HEK293 (cell line): Measurements from ENCODE around the gene PLEKHA5.

Experiments
- CTCF ChIA-PET: fragments of 350-600 bp; formaldehyde crosslinking; extraction: SDS; loops from one replicate; lab custom pipeline; 2021; ENCODE audit warnings: antibody characterized with exemption; lab: Yijun Ruan, JAX
- POLR2A ChIA-PET: fragments of 300-600 bp; formaldehyde crosslinking; extraction: SDS; loops from one replicate; lab custom pipeline; 2020; ENCODE audit warnings: antibody characterized with exemption, inconsistent platforms; lab: Yijun Ruan, JAX
- H3K27ac ChIP-seq: fragments of 200-500 bp; sonication (Bioruptor generic); 2 replicates; pipeline ENCODE4 v1.5.1; 2014; ENCODE audit warnings: low read depth, low read length, control low read depth, inconsistent platforms; ENCODE audit errors: extremely low read depth
- H3K36me3 ChIP-seq, 2 experiments: fragments of 200-500 bp in 1 of 2; sonication (Bioruptor generic) in 1 of 2; 1 replicate in 1 of 2; 2 replicates in 1 of 2; pipeline ENCODE4 v1.5.1; 2014 to 2017; ENCODE audit warnings: inconsistent platforms in 2 of 2, low read length in 2 of 2; ENCODE audit not compliant: control insufficient read depth in 2 of 2, insufficient read depth in 1 of 2
- H3K4me1 ChIP-seq: fragments of 200-500 bp; sonication (Bioruptor generic); 2 replicates; pipeline ENCODE4 v1.5.1; 2014; ENCODE audit warnings: mild to moderate bottlenecking, low read length, inconsistent platforms; ENCODE audit not compliant: control insufficient read depth, insufficient read depth
- H3K4me3 ChIP-seq: 2 replicates; pipeline ENCODE4 v1.5.1; 2011; ENCODE audit warnings: low read depth, mild to moderate bottlenecking, control low read depth, low read length, moderate library complexity
- H3K9me3 ChIP-seq: fragments of 200-500 bp; sonication (Bioruptor generic); 2 replicates; pipeline ENCODE4 v1.5.1; 2014; ENCODE audit warnings: low read depth, low read length, inconsistent platforms; ENCODE audit not compliant: control insufficient read depth, insufficient read depth
- BCL6B ChIP-seq: fragments of 450-650 bp; formaldehyde crosslinking; IDR thresholded peaks from 2 replicates; pipeline ENCODE4 v1.5.1; 2017; ENCODE audit warnings: missing biosample characterization, missing genetic modification characterization
- CTCF ChIP-seq: fragments of 450-650 bp; formaldehyde crosslinking; IDR thresholded peaks from 2 replicates; pipeline ENCODE4 v1.5.1; 2016; ENCODE audit warnings: missing biosample characterization, missing genetic modification characterization
- FEZF1 ChIP-seq: fragments of 450-650 bp; formaldehyde crosslinking; IDR thresholded peaks from 2 replicates; pipeline ENCODE4 v1.5.1; 2016; ENCODE audit warnings: missing biosample characterization, missing genetic modification characterization
- ZBTB44 ChIP-seq: fragments of 450-650 bp; IDR thresholded peaks from 2 replicates; pipeline ENCODE4 v1.5.1; 2018; ENCODE audit warnings: missing biosample characterization, mild to moderate bottlenecking, missing genetic modification characterization
- ZNF140 ChIP-seq: fragments of 450-650 bp; formaldehyde crosslinking; IDR thresholded peaks from 2 replicates; pipeline ENCODE4 v1.5.1; 2016; ENCODE audit warnings: missing biosample characterization, missing genetic modification characterization
- ZNF175 ChIP-seq: fragments of 450-650 bp; formaldehyde crosslinking; IDR thresholded peaks from 2 replicates; pipeline ENCODE4 v1.5.1; 2016; ENCODE audit warnings: missing biosample characterization, missing genetic modification characterization
- ZNF223 ChIP-seq: fragments of 450-650 bp; formaldehyde crosslinking; IDR thresholded peaks from 2 replicates; pipeline ENCODE4 v1.5.1; 2016; ENCODE audit warnings: missing biosample characterization, missing genetic modification characterization
- ZNF449 ChIP-seq: fragments of 450-650 bp; formaldehyde crosslinking; IDR thresholded peaks from 2 replicates; pipeline ENCODE4 v1.5.1; 2017; ENCODE audit warnings: missing biosample characterization, mild to moderate bottlenecking, missing genetic modification characterization, moderate library complexity
- ZNF514 ChIP-seq: fragments of 450-650 bp; formaldehyde crosslinking; IDR thresholded peaks from 2 replicates; pipeline ENCODE4 v1.5.1; 2016; ENCODE audit warnings: missing biosample characterization, missing genetic modification characterization
- ZNF549 ChIP-seq: fragments of 450-650 bp; IDR thresholded peaks from 2 replicates; pipeline ENCODE4 v1.5.1; 2018; ENCODE audit warnings: missing biosample characterization, missing genetic modification characterization, mild to moderate bottlenecking, inconsistent platforms, moderate library complexity
- ZNF623 ChIP-seq: fragments of 450-650 bp; formaldehyde crosslinking; IDR thresholded peaks from 2 replicates; pipeline ENCODE4 v1.5.1; 2016; ENCODE audit warnings: missing biosample characterization, missing genetic modification characterization
- ZNF654 ChIP-seq: fragments of 450-650 bp; formaldehyde crosslinking; IDR thresholded peaks from 2 replicates; pipeline ENCODE4 v1.5.1; 2016; ENCODE audit warnings: low read depth, missing biosample characterization, missing genetic modification characterization
- ZNF677 ChIP-seq: fragments of 450-650 bp; IDR thresholded peaks from 2 replicates; pipeline ENCODE4 v1.5.0; 2018; ENCODE audit warnings: missing biosample characterization, mild to moderate bottlenecking, missing genetic modification characterization, moderate library complexity
- ZNF776 ChIP-seq: fragments of 450-650 bp; formaldehyde crosslinking; IDR thresholded peaks from 2 replicates; pipeline ENCODE4 v1.5.0; 2017; ENCODE audit warnings: missing biosample characterization, missing genetic modification characterization, borderline replicate concordance
- ZNF830 ChIP-seq: fragments of 450-650 bp; IDR thresholded peaks from 2 replicates; pipeline ENCODE4 v1.5.0; 2018; ENCODE audit warnings: missing biosample characterization, missing genetic modification characterization, low read depth, mild to moderate bottlenecking, moderate library complexity

Gene PLEKHA5

GRCh38 chr12:19186722-19187661 lies 57.5 kb downstream of the PLEKHA5 start:
- no peak overlapping the region for H3K4me3 ChIP-seq
- POLR2A ChIA-PET, result no interaction called here

GRCh38 chr12:19189522-19189921 lies 60.0 kb downstream of the PLEKHA5 start:
- no peak for TF ChIP-seq ZNF677 (tag by site-specific recombination)
- TF ChIP-seq ZBTB44, result no peak
- TF ChIP-seq, all 188 proteins: peak for 0
- Histone ChIP-seq H3K27ac (no peak overlapping the region), H3K9me3 (no peaks in the 10 kb centered on the region), H3K36me3 (no peaks in the 10 kb centered on the region), H3K4me1 (no peaks in the 10 kb centered on the region), H3K4me3 (no peak overlapping the region)
- CTCF ChIA-PET, result interaction anchor here (0.6 kb wide), 2 partner anchors 387 to 874 kb away, joined by 3 read pairs; no protein-coding TSS in a partner anchor
- POLR2A ChIA-PET, result no interaction called here

More at GRCh38 chr12:19186722-19187661, 57.5 kb downstream of the PLEKHA5 start:
- CTCF ChIA-PET, result interaction anchor here (0.5 to 2.4 kb wide), 33 partner anchors 9 to 758 kb away, joined by 3 to 17 read pairs (median 3); no protein-coding TSS in a partner anchor
- no peaks in the 10 kb centered on the region for H3K4me1 ChIP-seq
- H3K27ac ChIP-seq, result no peak overlapping the region
- H3K9me3 ChIP-seq, result no peaks in the 10 kb centered on the region
- no peaks in the 10 kb centered on the region for H3K36me3 ChIP-seq
- TF ChIP-seq ZNF654 (tag by site-specific recombination) (peak; percentile 50), ZNF549 (tag by site-specific recombination) (no peak), ZNF175 (tag by site-specific recombination) (no peak), ZNF514 (tag by site-specific recombination) (no peak)

GRCh38 chr12:19190292-19191031 lies 60.9 kb downstream of the PLEKHA5 start:
- H3K4me3 ChIP-seq, result no peak overlapping the region
- CTCF ChIA-PET, result interaction anchor here (0.6 to 0.7 kb wide), 2 partner anchors 96 to 340 kb away, joined by 4 to 5 read pairs; no protein-coding TSS in a partner anchor
- POLR2A ChIA-PET, result no interaction called here
- H3K9me3 ChIP-seq, result no peaks in the 10 kb centered on the region
- TF ChIP-seq FEZF1 (tag by site-specific recombination) (0 out of 2 replicates have a peak, but pooled peaks have one; percentile 24), ZNF623 (tag by site-specific recombination) (no peak), BCL6B (no peak)
- H3K27ac ChIP-seq, result no peak overlapping the region
- no peaks in the 10 kb centered on the region for H3K36me3 ChIP-seq
- H3K4me1 ChIP-seq, result no peaks in the 10 kb centered on the region

- H3K27ac ChIP-seq, result no peak overlapping the region
- ChIA-PET CTCF (interaction anchor here (0.6 to 0.9 kb wide), 3 partner anchors 32 to 98 kb away, joined by 3 to 5 read pairs (median 3); no protein-coding TSS in a partner anchor), POLR2A (no interaction called here)
- TF ChIP-seq CTCF (tag by site-specific recombination) (no peak), ZNF140 (tag by site-specific recombination) (no peak), ZNF654 (tag by site-specific recombination) (no peak), ZNF830 (tag by site-specific recombination) (no peak), ZNF449 (tag by site-specific recombination) (no peak), ZNF776 (tag by site-specific recombination) (no peak), ZNF223 (no peak)
- no peaks in the 10 kb centered on the region for H3K9me3 ChIP-seq
- H3K4me1 ChIP-seq, result no peaks in the 10 kb centered on the region
- no peaks in the 10 kb centered on the region for H3K36me3 ChIP-seq
- no peak overlapping the region for H3K4me3 ChIP-seq
These were observed 61.6 kb downstream of the PLEKHA5 start for GRCh38 chr12:19191089-19191488.
